Measurements from ENCODE around the gene PLSCR1.

DNA sequence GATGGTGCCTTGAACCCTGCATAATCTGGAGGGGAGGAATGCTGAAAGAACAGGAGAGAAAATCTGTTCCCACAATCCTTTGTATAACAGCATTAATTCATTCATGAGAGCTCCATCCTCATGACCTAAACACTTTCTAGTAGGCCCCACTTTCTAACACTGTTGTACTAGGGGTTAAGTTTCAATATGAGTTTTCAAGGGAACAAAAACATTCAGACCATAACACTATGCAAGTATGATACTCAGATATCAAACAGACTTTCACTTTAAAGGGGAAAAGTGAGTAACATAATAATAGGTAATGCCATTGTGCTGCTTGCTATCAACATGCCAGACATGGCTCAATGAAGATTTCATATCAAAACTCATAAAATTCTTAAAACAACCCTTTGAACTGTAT is 42.7 kb downstream of the PLSCR1 start:
- TF ChIP-seq ADNP (tag; IDR thresholded peaks at IDR 0.05) = no peak
- TF ChIP-seq, protein P1, sequence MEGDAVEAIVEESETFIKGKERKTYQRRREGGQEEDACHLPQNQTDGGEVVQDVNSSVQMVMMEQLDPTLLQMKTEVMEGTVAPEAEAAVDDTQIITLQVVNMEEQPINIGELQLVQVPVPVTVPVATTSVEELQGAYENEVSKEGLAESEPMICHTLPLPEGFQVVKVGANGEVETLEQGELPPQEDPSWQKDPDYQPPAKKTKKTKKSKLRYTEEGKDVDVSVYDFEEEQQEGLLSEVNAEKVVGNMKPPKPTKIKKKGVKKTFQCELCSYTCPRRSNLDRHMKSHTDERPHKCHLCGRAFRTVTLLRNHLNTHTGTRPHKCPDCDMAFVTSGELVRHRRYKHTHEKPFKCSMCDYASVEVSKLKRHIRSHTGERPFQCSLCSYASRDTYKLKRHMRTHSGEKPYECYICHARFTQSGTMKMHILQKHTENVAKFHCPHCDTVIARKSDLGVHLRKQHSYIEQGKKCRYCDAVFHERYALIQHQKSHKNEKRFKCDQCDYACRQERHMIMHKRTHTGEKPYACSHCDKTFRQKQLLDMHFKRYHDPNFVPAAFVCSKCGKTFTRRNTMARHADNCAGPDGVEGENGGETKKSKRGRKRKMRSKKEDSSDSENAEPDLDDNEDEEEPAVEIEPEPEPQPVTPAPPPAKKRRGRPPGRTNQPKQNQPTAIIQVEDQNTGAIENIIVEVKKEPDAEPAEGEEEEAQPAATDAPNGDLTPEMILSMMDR (IDR thresholded peaks at IDR 0.05 in 2 of 3, conservative IDR thresholded peaks at IDR 0.05 in 1 of 3; ENCODE audit: insufficient read depth in 2 of 3, low read depth in 1 of 3, low read length in 3 of 3) = no peak
- no peak for TF ChIP-seq SP1 (CRISPR knock-in tag; IDR thresholded peaks at IDR 0.05)
- TF ChIP-seq, protein P2, sequence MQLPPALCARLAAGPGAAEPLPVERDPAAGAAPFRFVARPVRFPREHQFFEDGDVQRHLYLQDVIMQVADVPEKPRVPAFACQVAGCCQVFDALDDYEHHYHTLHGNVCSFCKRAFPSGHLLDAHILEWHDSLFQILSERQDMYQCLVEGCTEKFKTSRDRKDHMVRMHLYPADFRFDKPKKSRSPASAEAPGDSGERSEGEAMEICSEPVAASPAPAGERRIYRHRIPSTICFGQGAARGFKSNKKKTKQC (CRISPR knock-in tag; IDR thresholded peaks at IDR 0.05) = no peak
- no peak for TF ChIP-seq TSC22D4 (tag; IDR thresholded peaks at IDR 0.05)
- TF ChIP-seq KAT8 (IDR thresholded peaks at IDR 0.05; ENCODE audit: low read depth) = no peak

All from K562 (cell line).